GM19372 (cell line): Measurements from ENCODE around the gene ATG2B.

Experiments used
- ATAC-seq: cut with Tn5 transposase; IDR thresholded peaks from one replicate; pipeline ENCODE4 v1.9.1; 2021; ENCODE audit warnings: mild to moderate bottlenecking, low read depth, moderate library complexity; ENCODE audit not compliant: unreplicated experiment

ATG2B gene

DNA sequence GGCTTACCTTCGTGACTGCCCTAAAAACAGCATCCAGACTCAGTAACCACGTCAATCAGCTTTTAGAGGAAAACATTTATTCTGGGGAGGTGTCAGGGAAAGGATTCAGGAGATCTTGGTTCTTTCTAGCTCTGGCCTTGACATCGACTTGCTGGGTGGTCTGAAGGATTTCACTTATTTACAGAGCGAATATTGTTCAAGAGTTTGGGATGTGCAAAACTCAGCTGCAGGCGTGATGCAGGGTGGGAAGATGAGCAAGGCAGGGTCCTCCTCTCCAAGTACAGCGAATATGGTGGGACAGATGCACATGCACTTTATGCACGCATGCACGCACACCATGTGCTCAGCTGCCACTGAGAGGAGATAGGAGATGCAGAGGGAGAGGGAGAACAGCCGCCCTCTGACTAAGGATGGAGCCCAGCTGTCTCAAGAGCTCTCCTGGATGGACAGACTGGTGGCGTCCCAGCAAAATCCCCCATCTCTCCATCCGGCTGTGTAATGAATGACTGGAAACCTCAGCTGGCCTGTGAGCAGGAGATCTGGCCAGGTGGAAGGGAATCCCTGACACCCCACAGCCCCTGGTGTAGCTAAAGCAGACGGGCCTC lies 131.5 kb downstream of the ATG2B start:
- no peak for ATAC-seq

DNA sequence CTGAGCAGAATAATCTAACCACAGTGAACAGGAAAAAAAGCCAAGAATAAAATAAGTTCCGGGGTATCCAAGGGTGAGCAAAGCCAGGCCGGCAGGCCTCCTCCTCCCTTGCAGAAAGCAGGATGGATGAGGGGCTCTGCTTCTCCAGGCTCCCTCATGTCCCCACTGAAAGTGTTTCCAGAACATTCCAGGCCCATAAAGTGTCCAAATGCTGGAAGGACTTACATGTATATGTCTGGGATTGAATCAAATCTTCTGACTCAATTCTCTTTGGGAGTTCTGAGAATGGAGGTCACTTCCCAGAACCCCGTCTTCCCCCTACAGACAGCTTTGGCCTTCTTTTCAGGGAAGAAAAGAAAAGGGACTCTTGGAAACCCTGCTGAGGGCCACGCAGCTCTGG lies 132.1 kb downstream of the ATG2B start:
- no peak for ATAC-seq

DNA sequence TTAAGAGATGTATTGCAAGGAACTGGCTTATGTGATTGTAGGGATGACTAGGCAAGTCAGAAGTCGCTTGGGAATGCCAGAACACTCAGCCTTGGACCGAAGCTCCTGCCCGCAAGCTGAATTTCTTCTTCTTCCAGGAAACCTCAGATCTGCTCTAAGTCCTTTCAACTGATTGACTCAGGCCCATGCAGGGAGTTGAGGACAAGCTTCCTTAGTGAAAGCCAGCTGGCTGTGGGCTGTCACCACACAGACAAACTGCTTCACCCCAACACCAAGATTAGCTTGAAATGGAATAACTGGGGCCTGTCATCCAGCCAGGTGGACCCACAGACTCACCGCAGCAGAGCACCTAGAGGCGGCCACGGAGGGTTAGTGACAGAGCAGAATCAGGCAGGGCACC lies 133.8 kb downstream of the ATG2B start:
- no peak for ATAC-seq
